ENCODE results near the gene GAGE12G. TPM values are rescaled to one million over a fixed set of nuclear protein-coding genes. Genes with fewer than 3 reads are reported as not detected.

GAGE12G gene
- not detected in 2 replicates for total RNA-seq

GRCh38 chrX:49570100-49570499 is at the start of gene GAGE12G:
TSS of gene GAGE12G (plus strand) at chrX:49570400. CDS start at chrX:49571555, 1,155 bp downstream.

GRCh38 chrX:49531877-49532276 is 38.3 kb upstream of the GAGE12G start, which contains the start of gene GAGE12C:
TSS of gene GAGE12C (plus strand) at chrX:49532177. CDS start at chrX:49533332, 1,155 bp downstream.

GRCh38 chrX:49541433-49541832 is 28.8 kb upstream of the GAGE12G start, which contains the start of gene GAGE12D:
TSS of gene GAGE12D (plus strand) at chrX:49541733. CDS start at chrX:49542888, 1,155 bp downstream.

GRCh38 chrX:49550989-49551388 is 19.2 kb upstream of the GAGE12G start, which contains the start of gene GAGE12E:
TSS of gene GAGE12E (plus strand) at chrX:49551289. CDS start at chrX:49552444, 1,155 bp downstream.

GRCh38 chrX:49560542-49560941 is 9.7 kb upstream of the GAGE12G start, which contains the start of gene GAGE12F:
TSS of gene GAGE12F (plus strand) at chrX:49560842. CDS start at chrX:49561997, 1,155 bp downstream.

GRCh38 chrX:49579649-49580048 is 9.4 kb downstream of the GAGE12G start, which contains the start of gene GAGE12H:
TSS of gene GAGE12H (plus strand) at chrX:49579949. CDS start at chrX:49581104, 1,155 bp downstream.

GRCh38 chrX:49589196-49589595 is 19.0 kb downstream of the GAGE12G start, which contains the start of gene GAGE2A:
TSS of gene GAGE2A (plus strand) at chrX:49589496. CDS start at chrX:49590651, 1,155 bp downstream.

GRCh38 chrX:49598720-49599119 is 28.5 kb downstream of the GAGE12G start, which contains the start of gene GAGE1:
TSS of gene GAGE1 (plus strand) at chrX:49599020. CDS start at chrX:49600175, 1,155 bp downstream.

Small RNA genes lying within 50 kb of the gene (small RNA-seq; reads per million reads assigned to genes)
- not detected for gene GAGE12B

Other genes with a start within 250 kb of the GAGE12G start
- gene GAGE12J, start 248.4 kb upstream of the GAGE12G start, total RNA-seq = not detected in 2 replicates
- not detected in 2 replicates for gene GAGE13, start 238.8 kb upstream of the GAGE12G start, total RNA-seq
- gene GAGE12C, start 38.2 kb upstream of the GAGE12G start, total RNA-seq = not detected in 2 replicates
- gene GAGE12D, start 28.7 kb upstream of the GAGE12G start, total RNA-seq = not detected in 2 replicates
- gene GAGE12E, start 19.1 kb upstream of the GAGE12G start, total RNA-seq = not detected in 2 replicates
- not detected in 2 replicates for gene GAGE12F, start 9.6 kb upstream of the GAGE12G start, total RNA-seq
- not detected in 2 replicates for gene GAGE12H, start 9.5 kb downstream of the GAGE12G start, total RNA-seq
- not detected in 2 replicates for gene GAGE2A, start 19.1 kb downstream of the GAGE12G start, total RNA-seq
- gene GAGE1, start 28.6 kb downstream of the GAGE12G start, total RNA-seq = not detected in 2 replicates
- not detected in 2 replicates for gene PAGE1, start 125.6 kb downstream of the GAGE12G start, total RNA-seq